Urothelium cell line (cell line): ENCODE results near the gene NFIA.
A peak's percentile ranks its signal among the peaks of the same experiment; 100 is the strongest.

Experiments
- DNase-seq: peaks from one replicate; pipeline ENCODE4 v3.0.0; 2011; ENCODE audit warnings: low spot score, mixed read lengths
- FAIRE-seq: peaks from 2 replicates; lab custom pipeline; 2011; peaks lifted over from hg19 to GRCh38; lab: Jason Lieb, UNC

NFIA gene

GRCh38 chr1:61204528-61204927 lies 122.2 kb downstream of the NFIA start:
- FAIRE-seq (no peak), DNase-seq (no peak)

GRCh38 chr1:61207416-61207815 lies 125.1 kb downstream of the NFIA start:
- no peak for FAIRE-seq
- DNase-seq: no peak

GRCh38 chr1:61208172-61208571 lies 125.8 kb downstream of the NFIA start:
- FAIRE-seq (no peak), DNase-seq (no peak)

GRCh38 chr1:61208831-61209230 lies 126.5 kb downstream of the NFIA start:
- DNase-seq: no peak
- no peak for FAIRE-seq

GRCh38 chr1:61210435-61211154 lies 128.2 kb downstream of the NFIA start:
- FAIRE-seq: no peak
- DNase-seq: no peak

- DNase-seq: no peak
- FAIRE-seq: peak; percentile 9
Observed at GRCh38 chr1:61213245-61214011, 131.1 kb downstream of the NFIA start.

GRCh38 chr1:61215119-61215518 lies 132.8 kb downstream of the NFIA start:
- DNase-seq (no peak), FAIRE-seq (no peak)

- FAIRE-seq (peak; percentile 66), DNase-seq (peak; percentile 8)
Observed at GRCh38 chr1:61215676-61216289, 133.4 kb downstream of the NFIA start.

- no peak for FAIRE-seq
- no peak for DNase-seq
Observed at GRCh38 chr1:61220536-61220935, 138.2 kb downstream of the NFIA start.

- FAIRE-seq (no peak), DNase-seq (no peak)
Observed at GRCh38 chr1:61221642-61222041, 139.3 kb downstream of the NFIA start.

GRCh38 chr1:61222240-61222639 lies 139.9 kb downstream of the NFIA start:
- FAIRE-seq: no peak

GRCh38 chr1:61223140-61223539 lies 140.8 kb downstream of the NFIA start:
- no peak for DNase-seq

More at GRCh38 chr1:61222240-61222639, 139.9 kb downstream of the NFIA start:
- DNase-seq: no peak

GRCh38 chr1:61224609-61225008 lies 142.2 kb downstream of the NFIA start:
- DNase-seq: no peak
- FAIRE-seq: no peak

More at GRCh38 chr1:61223140-61223539, 140.8 kb downstream of the NFIA start:
- FAIRE-seq: no peak

GRCh38 chr1:61225478-61225877 lies 143.1 kb downstream of the NFIA start:
- DNase-seq (no peak), FAIRE-seq (no peak)

- FAIRE-seq (no peak), DNase-seq (no peak)
Observed at GRCh38 chr1:61226791-61227567, 144.6 kb downstream of the NFIA start.

- FAIRE-seq: no peak
- DNase-seq: no peak
Observed at GRCh38 chr1:61227857-61228550, 145.6 kb downstream of the NFIA start.

GRCh38 chr1:61230523-61230922 lies 148.2 kb downstream of the NFIA start:
- DNase-seq: no peak
- no peak for FAIRE-seq

GRCh38 chr1:61231795-61232194 lies 149.4 kb downstream of the NFIA start:
- DNase-seq (no peak), FAIRE-seq (no peak)

GRCh38 chr1:61233121-61233660 lies 150.8 kb downstream of the NFIA start:
- no peak for FAIRE-seq
- no peak for DNase-seq

- FAIRE-seq: no peak
Observed at GRCh38 chr1:61234587-61234919, 152.2 kb downstream of the NFIA start.

More at GRCh38 chr1:61234587-61234919, 152.2 kb downstream of the NFIA start:
- no peak for DNase-seq
